ENCODE results near the gene MAMSTR. TPM values are rescaled to one million over a fixed set of nuclear protein-coding genes. Genes with fewer than 3 reads are reported as not detected.

MAMSTR gene
- total and polyA plus RNA-seq, 10 of the 15 experiments (the other 5 are each of a cell fraction or from before 2014, with no cell fraction given): 0.04 to 0.73 (median 0.31) TPM; not detected in 1

DNA sequence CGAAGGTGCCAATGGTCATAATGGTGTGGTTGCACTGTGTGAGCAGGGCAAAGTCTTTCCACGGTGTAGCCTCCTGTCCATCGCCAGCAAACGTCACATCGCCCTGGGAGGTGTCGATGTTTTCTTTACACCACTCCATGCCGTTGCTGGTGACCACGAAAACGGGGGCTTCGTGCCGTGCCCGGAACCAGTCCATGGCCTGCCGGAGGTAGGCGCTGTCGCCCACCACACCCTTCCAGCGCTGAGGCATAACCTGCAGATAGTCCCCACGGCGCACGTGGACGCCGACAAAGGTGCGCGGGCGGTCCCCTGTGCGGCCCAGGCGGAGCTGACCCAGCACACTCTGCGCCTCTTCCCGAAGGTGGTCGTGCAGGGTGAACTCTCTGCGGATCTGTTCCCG is 30.8 kb upstream of the MAMSTR start:
- ChIA-PET POLR2A (no interaction called here), SMC1A (ENCODE audit: uncharacterized antibody, unreplicated experiment) (no interaction called here), RAD21 (ENCODE audit: unreplicated experiment) (no interaction called here), CTCF (no interaction called here)
- no peak overlapping the region for H3K4me2 ChIP-seq (ENCODE audit: control insufficient read depth, insufficient read depth)
- ATAC-seq: no peak
- no peak for FAIRE-seq
- TF ChIP-seq, protein P1, sequence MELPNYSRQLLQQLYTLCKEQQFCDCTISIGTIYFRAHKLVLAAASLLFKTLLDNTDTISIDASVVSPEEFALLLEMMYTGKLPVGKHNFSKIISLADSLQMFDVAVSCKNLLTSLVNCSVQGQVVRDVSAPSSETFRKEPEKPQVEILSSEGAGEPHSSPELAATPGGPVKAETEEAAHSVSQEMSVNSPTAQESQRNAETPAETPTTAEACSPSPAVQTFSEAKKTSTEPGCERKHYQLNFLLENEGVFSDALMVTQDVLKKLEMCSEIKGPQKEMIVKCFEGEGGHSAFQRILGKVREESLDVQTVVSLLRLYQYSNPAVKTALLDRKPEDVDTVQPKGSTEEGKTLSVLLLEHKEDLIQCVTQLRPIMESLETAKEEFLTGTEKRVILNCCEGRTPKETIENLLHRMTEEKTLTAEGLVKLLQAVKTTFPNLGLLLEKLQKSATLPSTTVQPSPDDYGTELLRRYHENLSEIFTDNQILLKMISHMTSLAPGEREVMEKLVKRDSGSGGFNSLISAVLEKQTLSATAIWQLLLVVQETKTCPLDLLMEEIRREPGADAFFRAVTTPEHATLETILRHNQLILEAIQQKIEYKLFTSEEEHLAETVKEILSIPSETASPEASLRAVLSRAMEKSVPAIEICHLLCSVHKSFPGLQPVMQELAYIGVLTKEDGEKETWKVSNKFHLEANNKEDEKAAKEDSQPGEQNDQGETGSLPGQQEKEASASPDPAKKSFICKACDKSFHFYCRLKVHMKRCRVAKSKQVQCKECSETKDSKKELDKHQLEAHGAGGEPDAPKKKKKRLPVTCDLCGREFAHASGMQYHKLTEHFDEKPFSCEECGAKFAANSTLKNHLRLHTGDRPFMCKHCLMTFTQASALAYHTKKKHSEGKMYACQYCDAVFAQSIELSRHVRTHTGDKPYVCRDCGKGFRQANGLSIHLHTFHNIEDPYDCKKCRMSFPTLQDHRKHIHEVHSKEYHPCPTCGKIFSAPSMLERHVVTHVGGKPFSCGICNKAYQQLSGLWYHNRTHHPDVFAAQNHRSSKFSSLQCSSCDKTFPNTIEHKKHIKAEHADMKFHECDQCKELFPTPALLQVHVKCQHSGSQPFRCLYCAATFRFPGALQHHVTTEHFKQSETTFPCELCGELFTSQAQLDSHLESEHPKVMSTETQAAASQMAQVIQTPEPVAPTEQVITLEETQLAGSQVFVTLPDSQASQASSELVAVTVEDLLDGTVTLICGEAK (IDR thresholded peaks at IDR 0.05; ENCODE audit: borderline replicate concordance): no peak
- TF ChIP-seq ZSCAN29 (IDR thresholded peaks at IDR 0.05): no peak
- no peak for TF ChIP-seq POLR2AphosphoS2 (IDR thresholded peaks at IDR 0.05; ENCODE audit: low read depth, low read length)
- no peak for TF ChIP-seq RCOR1 (conservative IDR thresholded peaks at IDR 0.05; ENCODE audit: low read depth, low read length)
- TF ChIP-seq GABPA (IDR thresholded peaks at IDR 0.05; ENCODE audit: low read depth): no peak
- TF ChIP-seq E2F8 (IDR thresholded peaks at IDR 0.05; ENCODE audit: low read depth, partially characterized antibody): no peak
- no peak for DNase-seq (ENCODE audit: low read depth, low spot score)
- in situ Hi-C loops (cut with MboI): no loop called here
- no peak overlapping the region for H2AFZ ChIP-seq (ENCODE audit: control insufficient read depth, low read depth, low read length)
- peaks cover 2 to 6% of the 10 kb centered on the region in 2 experiments; a peak in 3 of 4 replicates for H3K27me3 ChIP-seq (replicated peaks in 1 of 2; ENCODE audit: control insufficient read depth in 2 of 2, insufficient read depth in 2 of 2, low read length in 1 of 2)
- H3K4me3 ChIP-seq: no peak overlapping the region
- H3K79me2 ChIP-seq (ENCODE audit: control insufficient read depth, insufficient read depth, low read length): no peaks in the 10 kb centered on the region
- H3K27ac ChIP-seq (ENCODE audit: control insufficient read depth, insufficient read depth): no peak overlapping the region
- no peaks in the 10 kb centered on the region for H4K20me1 ChIP-seq (ENCODE audit: control insufficient read depth, insufficient read depth)
- H3K4me1 ChIP-seq (ENCODE audit: control insufficient read depth, insufficient read depth, low read length): no peaks in the 10 kb centered on the region
- no peaks in the 10 kb centered on the region for H3K36me3 ChIP-seq (ENCODE audit: control insufficient read depth in 2 of 2, insufficient read depth in 2 of 2, low read length in 1 of 2)
- no TSS peak for BruUV-seq (replicated peaks)
- WGBS (ENCODE audit: insufficient coverage, insufficient replicate concordance, low lambda C conversion rate, missing lambda C conversion rate): 65% methylated on average over 28 of the region's 31 CpGs
- peaks cover 2% of the 10 kb centered on the region; the same call in 1 of the 3 replicates for H3K9me3 ChIP-seq (replicated peaks; ENCODE audit: control insufficient read depth, insufficient read depth, low read length)
- H3K9ac ChIP-seq (ENCODE audit: control insufficient read depth, insufficient read depth, low read length): no peak overlapping the region
- intact Hi-C loops (cut with micrococcal nuclease; ENCODE audit: unreplicated experiment): no loop called here
